Neural progenitor cell (in vitro differentiated cells): Measurements from ENCODE around the gene CD96.

ENCODE experiments used
- CTCF ChIP-seq: fragments of 200-600 bp; sonication (generic); IDR thresholded peaks from 2 replicates; pipeline ENCODE4 v1.5.1; 2017; ENCODE audit warnings: antibody characterized with exemption, mild to moderate bottlenecking
- EZH2phosphoT487 ChIP-seq: fragments of 200-600 bp; sonication (generic); IDR thresholded peaks from 2 replicates; pipeline ENCODE4 v1.6.1; 2017; ENCODE audit warnings: antibody characterized with exemption

- TF ChIP-seq EZH2phosphoT487 (no peak), CTCF (no peak)
These were observed 7.3 kb upstream of the CD96 start for GRCh38 chr3:111534701-111535100.
